HPDE6-E6E7 (cell line): ENCODE measurements around the gene PCDHB2.
"Not testable (repeated sequence)": the region's sequence is repeated elsewhere in the genome, so short reads cannot be mapped to it uniquely, and the experiment has no call there.

Source experiments
- DNase-seq: peaks from one replicate; pipeline ENCODE4 v3.0.0; 2011; ENCODE audit warnings: missing footprints; ENCODE audit errors: extremely low spot score

The PCDHB2 gene

DNA sequence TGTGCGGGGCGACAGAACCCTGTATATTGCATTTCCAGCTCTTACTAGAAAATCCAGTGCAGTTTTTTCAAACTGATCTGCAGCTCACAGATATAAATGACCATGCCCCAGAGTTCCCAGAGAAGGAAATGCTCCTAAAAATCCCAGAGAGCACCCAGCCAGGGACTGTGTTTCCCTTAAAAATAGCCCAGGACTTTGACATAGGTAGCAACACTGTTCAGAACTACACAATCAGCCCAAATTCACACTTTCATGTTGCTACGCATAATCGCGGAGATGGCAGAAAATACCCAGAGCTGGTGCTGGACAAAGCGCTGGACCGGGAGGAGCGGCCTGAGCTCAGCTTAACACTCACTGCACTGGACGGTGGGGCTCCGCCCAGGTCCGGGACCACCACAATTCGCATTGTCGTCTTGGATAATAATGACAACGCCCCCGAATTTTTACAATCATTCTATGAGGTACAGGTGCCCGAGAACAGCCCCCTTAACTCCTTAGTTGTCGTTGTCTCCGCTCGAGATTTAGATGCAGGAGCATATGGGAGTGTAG, 41.4 kb downstream of the PCDHB2 start:
- no peak for DNase-seq

DNA sequence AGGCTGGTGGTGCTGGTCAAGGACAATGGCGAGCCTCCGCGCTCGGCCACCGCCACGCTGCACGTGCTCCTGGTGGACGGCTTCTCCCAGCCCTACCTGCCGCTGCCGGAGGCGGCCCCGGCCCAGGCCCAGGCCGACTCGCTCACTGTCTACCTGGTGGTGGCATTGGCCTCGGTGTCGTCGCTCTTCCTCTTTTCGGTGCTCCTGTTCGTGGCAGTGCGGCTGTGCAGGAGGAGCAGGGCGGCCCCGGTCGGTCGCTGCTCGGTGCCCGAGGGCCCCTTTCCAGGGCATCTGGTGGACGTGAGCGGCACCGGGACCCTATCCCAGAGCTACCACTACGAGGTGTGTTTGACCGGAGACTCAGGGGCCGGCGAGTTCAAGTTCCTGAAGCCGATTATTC, 42.9 kb downstream of the PCDHB2 start:
- DNase-seq = not testable (repeated sequence)
